Muscle of back (tissue), 11 donors: ENCODE results near the gene SLC12A7. TPM values are rescaled to one million over a fixed set of nuclear protein-coding genes. Genes with fewer than 3 reads are reported as not detected.
"Not testable (repeated sequence)": the region's sequence is repeated elsewhere in the genome, so short reads cannot be mapped to it uniquely, and the experiment has no call there.

Experiments
- DNase-seq, 3 donors: peaks; one replicate each; pipeline versions ENCODE4 v3.0.0 to v3.0.0-alpha.2; 2013
- polyA plus RNA-seq, 10 donors: library from polyadenylated mRNA; unstranded; fragments of 120-200 nt; gene quantifications; one replicate each; pipeline ENCODE4 v1.2.1, GENCODE V29; 2013; ENCODE audit not compliant: insufficient read length in 10 of 10

The SLC12A7 gene
- polyA plus RNA-seq, 10 donors, result 6.8 to 13.6 (median 8.3) TPM

GRCh38 chr5:1064383-1065142 lies 47.3 kb downstream of the SLC12A7 start:
- no peak for DNase-seq

GRCh38 chr5:1063661-1064382 lies 48.0 kb downstream of the SLC12A7 start:
- DNase-seq, result no peak

- no peak for DNase-seq
Measured at GRCh38 chr5:1062761-1063568, 48.9 kb downstream of the SLC12A7 start.

- no peak for DNase-seq
Measured at GRCh38 chr5:1061916-1062315, 49.9 kb downstream of the SLC12A7 start.

- not testable (repeated sequence) for DNase-seq
Measured at GRCh38 chr5:1061292-1061691, 50.6 kb downstream of the SLC12A7 start.

GRCh38 chr5:1060535-1060981 lies 51.3 kb downstream of the SLC12A7 start:
- no peak for DNase-seq

GRCh38 chr5:1059884-1060263 lies 52.0 kb downstream of the SLC12A7 start:
- no peak for DNase-seq

GRCh38 chr5:1058988-1059883 lies 52.6 kb downstream of the SLC12A7 start:
- DNase-seq, result no peak

GRCh38 chr5:1058083-1058945 lies 53.5 kb downstream of the SLC12A7 start:
- DNase-seq, result no peak

- DNase-seq, result no peak
Measured at GRCh38 chr5:1057485-1058082, 54.3 kb downstream of the SLC12A7 start.

- no peak for DNase-seq
Measured at GRCh38 chr5:1056611-1057484, 55.0 kb downstream of the SLC12A7 start.

GRCh38 chr5:1055896-1056610 lies 55.8 kb downstream of the SLC12A7 start:
- DNase-seq, result no peak

GRCh38 chr5:1054799-1055775 lies 56.8 kb downstream of the SLC12A7 start:
- no peak for DNase-seq

- DNase-seq, result peak in 1 of 3 donors; percentile 49
Measured at GRCh38 chr5:1054018-1054798, 57.7 kb downstream of the SLC12A7 start.

- DNase-seq, result peak in 2 of 3 donors; percentile 7 to 55
Measured at GRCh38 chr5:1053391-1054017, 58.4 kb downstream of the SLC12A7 start.
